Measurements from ENCODE around the gene TMTC1.
"Not testable (repeated sequence)": the region's sequence is repeated elsewhere in the genome, so short reads cannot be mapped to it uniquely, and the experiment has no call there.

The TMTC1 gene

DNA sequence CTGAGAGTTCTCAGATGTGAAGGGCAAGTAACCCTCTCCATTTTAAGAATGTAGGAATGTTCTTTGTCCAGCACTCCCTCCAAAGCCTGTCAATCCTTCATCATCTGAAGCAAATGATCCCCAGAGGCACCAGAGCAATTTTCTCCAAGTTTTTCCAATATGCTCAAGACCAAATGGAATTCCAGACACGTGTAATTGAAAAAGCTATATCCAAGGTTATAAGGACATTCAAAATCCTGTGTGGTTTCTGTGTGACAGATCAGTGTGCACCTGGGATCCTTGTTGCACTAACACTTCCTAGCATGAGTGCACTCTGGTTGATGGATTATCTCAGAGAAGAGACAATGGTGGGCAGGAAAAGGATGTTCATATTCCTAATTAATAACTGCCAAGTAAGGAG is 220.7 kb downstream of the TMTC1 start:
- no peak for DNase-seq

DNA sequence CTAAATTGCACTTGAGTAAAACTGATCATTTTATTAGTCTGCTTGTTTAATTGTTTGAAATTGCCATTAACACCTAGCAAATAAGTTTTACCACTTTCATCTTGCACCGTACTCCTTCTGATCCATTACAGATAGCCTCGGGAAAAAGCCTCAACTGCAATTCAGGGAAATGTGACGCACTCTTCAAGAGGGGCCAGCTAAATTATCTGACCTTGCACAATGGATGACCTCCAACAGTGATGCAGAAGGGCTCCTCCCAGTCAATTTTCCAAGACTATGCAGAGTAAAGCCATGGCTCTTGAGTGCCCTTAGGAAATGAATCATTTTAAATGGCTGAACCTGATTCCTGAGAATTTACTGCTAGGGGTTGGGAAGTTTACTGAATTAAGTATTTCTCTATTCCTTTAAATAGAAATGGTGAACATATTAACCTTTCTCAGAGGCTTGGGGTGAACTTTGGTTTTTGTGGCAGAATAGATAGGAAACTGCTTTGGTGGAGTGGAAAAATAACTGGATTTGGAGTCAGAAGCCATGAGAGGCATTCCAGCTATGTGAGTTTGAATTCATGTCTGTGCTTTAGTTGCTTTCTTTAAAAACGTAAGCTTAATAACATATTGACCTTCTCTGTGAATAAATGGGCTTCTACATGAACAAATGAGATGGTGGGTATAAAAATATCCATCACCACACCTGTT is 221.5 kb downstream of the TMTC1 start:
- DNase-seq: no peak

DNA sequence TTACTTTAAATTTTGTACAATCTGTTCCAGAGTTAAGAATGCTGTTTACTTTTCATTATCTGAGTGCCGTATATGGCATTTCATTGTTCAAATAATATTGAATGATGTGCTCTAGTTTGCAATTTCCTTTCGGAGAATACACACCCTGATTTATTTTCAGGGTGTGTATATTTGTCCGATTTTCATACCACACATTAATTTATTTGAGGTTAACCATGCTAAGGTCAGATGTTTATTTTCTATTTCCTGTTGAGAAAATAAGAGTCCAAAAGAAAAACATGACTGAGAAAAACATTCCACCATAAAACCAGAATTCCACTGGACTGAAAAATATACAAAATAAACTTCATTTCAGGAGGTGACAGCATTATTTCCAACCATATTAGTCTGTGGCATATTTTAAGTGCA is 222.1 kb downstream of the TMTC1 start:
- no peak for DNase-seq

DNA sequence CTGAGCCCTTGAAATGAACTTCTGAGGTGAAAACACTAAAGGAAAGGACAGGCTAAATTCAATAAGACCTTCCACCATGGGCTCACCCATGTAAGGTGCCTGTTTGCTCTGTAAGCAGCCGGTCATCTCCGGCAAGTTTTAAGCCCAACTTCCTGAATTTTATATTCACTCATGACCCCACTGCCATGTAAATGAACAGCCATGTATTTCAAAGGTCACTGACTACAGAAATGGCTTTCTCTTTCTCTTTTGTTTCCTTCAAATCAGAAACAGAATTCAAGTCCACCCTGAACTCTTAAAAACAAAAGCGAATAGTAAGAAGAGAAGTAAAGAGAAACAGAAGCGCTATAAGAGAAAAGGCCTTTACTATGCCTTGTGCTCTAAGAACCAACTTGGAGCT is 224.5 kb downstream of the TMTC1 start:
- no peak for DNase-seq

DNA sequence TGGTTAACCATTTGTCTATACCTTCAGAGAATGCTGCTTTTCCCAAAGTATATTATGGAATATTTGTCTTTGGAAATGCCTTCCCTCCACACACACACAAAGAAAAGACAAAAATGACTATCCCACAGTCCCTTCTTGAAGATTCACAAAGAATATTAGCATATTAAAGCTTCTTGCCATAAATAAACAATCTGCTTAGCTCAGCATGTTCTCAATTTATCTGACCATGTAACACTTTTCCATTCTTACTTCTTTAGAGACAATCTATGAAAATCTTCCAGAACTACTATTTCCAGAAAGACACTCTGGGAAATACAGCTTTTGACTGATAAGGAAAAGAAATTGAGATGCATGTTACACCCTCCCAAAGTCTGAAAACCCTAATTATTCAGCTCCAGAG is 227.4 kb downstream of the TMTC1 start:
- no peak for DNase-seq

DNA sequence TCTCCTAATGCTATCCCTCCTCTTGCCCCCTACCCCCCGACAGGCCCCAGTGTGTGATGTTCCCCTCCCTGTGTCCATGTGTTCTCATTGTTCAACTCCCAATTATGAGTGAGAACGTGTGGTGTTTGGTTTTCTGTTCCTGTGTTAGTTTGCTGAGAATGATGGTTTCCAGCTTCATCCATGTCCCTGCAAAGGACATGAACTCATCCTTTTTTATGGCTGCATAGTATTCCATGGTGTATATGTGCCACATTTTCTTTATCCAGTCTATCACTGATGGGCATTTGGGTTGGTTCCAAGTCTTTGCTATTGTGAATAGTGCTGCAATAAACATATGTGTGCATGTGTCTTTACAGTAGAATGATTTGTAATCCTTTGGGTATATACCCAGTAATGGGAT is 228.3 kb downstream of the TMTC1 start:
- DNase-seq: not testable (repeated sequence)

DNA sequence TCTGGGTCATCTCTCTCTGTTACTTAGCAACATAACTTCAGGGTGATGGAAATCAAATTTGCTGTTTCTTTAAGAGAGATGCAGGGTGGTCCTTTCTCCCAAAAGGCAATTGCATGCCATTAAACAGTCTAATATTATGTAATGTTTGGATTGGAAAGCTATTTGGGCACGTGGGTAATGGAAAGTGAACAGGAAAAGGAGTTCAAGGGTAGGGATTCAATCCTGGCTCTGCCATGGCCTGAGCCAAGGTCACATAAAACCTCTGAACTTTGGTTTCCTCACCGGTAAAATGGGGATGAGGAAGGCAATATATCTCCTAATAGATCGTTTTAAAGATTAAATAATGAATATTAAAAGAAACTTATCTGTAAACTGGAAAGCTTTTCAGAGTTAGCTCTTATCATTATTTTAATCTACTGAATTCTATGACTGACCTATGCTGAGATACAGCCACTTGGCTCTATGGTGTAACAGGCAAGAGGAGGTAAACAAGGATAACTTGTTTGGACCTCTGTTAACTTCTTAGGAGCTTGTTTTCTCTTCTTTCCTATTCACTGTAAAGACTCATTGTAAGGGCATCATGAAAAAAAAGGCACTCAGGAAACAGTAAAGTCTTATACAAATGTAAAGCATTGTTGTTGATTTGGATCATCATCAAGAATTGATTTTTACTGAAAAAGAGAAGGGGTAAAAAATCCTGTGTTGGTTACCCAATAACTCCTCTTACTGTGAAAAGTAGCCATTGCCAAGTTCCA is 230.6 kb downstream of the TMTC1 start:
- DNase-seq: no peak

DNA sequence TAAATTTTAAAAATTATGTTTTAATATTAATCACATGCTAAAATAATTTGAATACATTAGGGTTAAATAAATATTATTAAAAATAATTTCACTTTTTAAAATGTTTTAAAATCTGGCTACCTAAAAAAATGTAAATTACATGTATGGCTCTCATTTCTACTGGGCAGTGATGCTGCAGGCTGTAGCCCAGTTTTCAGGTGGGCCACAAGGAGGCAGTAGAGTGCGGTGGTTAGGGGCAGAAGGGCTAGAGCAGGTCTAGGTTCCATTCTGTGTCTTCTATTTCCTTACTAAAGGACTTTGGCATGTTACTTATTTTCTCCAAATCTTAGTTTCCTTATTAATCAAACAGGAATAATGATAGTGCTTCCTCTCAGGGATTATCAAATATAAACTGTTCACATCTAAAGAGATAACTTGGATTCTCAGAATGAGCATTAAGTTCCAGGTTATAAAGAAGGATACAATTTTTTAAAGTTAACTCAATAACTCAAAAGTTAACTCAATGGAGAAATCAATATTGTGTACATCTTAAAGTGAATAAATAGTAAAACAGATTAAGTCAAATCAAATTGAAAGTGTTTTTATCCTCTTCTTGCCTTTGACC is 231.3 kb downstream of the TMTC1 start:
- peak; percentile 15 for DNase-seq

DNA sequence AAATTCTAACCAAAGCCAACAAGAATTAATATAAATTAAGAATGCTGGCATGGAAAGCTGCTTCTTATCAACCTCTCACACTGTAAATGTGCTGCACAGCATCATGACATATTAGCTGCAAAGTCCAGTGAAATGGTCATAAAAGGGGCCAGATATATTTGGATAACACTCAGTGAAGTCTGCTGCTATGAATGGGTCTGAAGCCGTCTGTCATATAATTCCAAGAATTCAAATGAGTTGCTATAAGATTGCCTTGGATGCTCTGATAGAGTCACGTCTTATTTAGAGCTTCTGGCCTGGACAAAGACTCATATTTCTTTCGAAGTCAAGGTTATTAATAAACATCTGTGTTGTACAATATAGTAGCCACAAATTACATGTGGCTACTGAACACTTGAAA is 231.9 kb downstream of the TMTC1 start:
- no peak for DNase-seq

DNA sequence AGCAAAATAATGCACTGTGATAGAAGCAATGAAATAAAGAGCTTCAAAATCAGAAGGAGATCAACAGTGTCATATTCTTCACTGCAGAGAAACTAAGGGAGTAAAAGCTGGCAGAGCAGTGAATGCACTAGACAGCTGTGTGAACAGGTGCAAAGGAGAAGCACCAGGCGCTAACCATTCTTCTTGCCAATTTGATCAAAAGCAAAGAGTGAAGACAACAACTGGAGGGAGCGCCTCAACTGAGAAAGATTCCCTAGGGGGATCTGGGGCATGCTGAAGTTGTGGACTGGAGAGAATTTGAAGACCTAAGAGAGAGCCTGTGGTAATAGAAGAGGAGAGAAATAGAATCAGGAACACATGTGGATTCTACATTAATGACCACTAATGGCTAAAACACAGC is 235.9 kb downstream of the TMTC1 start:
- no peak for DNase-seq

DNA sequence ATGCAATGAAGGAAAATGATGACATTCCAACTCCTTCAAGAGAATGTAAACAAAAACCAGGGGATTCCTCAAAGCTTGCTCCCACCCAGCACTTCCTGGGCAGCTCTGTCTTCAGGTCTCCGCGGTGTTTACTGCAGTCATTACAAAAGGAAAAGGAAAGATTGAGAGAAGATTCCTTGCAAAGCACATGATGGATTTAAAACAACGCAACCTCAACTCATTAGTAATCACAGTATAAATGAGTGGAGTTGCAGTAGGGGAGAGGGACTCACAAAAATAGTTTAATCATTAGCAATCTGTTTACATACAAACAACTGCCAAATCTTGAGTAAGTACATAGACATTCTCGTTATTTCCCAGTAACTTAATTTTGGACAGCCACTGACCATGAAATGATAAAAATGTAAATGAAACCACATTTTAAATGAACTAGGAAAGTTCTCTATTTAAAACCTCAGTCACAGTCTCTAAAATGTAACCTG is 236.6 kb downstream of the TMTC1 start:
- DNase-seq: no peak

DNA sequence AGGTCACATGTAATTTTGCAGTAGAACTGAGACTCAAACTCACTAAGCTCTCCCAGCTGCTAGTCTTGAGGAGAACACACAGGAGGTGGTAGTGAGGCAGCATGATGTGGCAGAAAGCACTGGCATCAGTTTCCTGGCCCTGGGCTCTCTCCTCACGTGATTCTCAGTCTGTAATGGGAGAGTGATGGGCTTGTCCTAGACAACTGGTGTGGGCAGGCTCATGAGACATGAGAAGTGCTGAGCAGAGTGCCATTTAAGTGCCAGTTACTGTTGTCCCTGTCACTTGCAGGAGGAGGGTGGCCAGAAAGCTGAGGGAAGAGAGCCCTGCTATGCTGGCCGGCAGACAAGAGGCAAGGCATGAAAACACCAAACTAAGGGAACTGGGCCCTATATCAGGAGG is 237.7 kb downstream of the TMTC1 start:
- DNase-seq: no peak

DNA sequence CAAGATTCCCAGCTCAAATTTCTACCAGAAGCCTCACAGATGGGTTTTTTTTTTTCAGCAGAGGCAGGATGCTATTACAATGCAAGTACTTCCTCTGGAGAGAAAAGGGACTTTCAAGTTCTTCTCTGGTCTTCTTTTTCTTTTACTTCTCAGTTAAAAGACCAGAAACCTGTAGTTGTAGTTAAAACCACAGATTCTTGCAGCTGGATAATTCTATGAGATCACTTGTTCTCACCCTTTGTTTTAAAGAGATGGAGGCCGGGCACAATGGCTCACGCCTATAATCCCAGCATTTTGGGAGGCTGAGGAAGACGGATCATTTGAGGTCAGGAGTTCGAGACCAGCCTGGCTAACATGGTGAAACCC is 238.7 kb downstream of the TMTC1 start:
- no peak for DNase-seq

DNA sequence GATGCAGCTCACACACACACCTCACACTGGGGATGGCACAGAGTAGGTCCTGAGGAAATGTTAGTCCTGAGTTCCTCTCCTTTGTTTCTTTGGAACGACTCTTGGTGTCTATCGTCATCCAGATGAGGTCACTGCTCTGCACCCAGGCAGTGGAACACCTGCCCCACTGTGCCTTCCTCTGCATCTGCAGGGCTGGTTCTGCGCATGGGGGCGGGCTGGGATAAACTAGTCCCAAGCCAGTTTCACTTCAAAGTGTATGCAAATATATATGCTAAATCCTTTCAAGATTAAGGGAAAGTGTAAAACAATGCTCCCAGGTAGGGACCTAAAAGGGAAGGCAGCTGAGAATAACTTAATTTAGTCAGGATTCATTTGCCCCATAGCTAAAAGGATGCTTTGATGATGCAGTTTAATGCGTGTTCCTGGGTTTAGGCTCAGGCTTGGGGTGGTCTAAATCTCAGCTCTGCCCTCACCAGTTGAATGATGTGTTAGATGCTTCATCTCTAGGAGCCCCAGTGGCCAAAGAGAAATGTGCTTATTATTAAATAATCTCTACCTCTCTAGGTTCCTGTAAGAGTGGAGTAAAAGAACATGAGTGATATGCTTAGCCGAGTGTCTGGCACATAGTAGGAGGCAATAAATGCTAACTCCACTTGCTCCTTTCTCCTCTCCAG is 239.2 kb downstream of the TMTC1 start:
- DNase-seq: no peak

DNA sequence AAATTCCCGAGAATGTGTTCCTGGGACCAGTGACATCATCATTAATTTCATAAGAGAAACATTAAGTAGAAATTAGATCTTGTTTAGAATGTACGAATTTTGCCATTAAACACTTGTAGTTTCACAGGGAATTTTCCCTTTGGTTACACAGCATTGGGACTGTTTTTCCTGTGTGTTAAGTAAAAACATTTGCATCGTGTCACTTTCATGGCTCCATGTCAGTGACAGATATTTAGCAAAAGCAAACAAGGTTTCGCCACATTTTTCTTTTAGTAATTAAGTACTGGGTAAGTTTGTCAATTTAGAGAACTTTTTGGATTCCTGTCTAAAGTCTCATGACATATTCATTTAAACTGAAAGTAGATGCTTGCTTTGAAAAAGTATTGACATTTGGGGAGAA is 240.7 kb downstream of the TMTC1 start:
- DNase-seq: no peak

DNA sequence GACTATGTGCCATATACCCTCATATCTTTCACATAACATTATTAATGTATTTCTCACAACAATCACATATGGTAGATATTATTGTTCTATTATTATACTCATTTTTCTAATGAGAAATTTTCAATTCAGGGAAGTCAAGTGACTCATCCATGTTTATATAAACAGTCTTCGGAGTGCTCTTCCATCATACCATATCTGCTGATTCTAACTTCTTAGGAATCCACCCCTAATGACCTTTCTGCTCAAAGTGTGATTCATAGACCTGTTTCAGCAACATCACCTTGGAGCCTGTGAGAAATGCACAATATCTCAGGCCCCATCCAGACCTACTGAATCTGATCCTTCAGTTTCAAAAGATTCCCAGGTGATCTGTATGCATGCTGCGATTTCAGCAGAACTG is 246.4 kb downstream of the TMTC1 start:
- DNase-seq: no peak

DNA sequence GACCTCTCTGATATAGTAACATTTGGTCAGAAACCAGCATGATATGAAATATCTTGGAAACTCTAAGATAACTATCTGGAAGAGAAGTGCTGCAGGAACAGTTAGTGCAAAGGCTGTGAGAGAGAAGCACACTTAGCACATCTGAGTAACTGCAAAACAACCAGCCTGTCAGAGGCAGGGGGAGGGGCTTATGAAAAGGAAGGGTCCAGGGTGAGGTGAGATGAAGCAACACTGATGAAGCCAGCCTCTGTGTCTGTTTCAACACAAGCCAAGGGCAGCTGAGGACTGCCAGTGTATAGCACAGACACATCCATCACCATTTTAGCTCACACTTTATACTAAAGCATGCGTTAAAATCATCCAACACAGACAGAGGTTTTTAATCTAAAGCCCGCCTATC is 248.8 kb downstream of the TMTC1 start:
- no peak for DNase-seq

DNA sequence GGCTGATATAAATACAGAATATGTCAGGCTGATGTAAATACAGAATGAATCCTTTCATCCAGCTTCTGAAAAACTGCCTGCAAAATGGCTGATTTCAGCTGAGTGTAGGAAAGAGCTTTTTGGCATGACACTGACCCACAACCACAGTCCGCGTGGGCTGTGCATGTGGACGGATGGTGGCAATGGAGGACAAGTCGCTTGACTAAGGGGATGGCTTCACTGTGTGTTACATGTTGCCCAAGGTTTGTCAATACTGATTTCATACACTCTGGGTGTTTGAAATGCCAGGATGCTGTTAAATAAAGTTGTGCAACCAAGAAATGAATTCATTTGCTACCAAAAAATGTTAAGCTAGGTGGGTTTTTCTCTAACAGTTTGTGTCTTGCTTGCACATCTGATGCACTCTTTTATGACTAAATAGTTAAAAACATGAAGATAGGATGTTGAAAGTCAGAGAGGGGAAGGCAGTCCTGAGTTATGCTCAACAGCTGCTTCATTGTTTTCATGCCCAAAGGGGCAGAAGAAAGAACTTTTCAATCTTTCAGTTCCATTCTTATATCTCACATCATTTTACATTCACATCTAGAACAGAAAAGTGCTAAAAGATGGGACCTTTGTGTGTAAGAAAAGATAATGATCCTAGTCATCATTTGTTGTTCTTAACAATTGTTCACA is 249.8 kb downstream of the TMTC1 start:
- no peak for DNase-seq

DNA sequence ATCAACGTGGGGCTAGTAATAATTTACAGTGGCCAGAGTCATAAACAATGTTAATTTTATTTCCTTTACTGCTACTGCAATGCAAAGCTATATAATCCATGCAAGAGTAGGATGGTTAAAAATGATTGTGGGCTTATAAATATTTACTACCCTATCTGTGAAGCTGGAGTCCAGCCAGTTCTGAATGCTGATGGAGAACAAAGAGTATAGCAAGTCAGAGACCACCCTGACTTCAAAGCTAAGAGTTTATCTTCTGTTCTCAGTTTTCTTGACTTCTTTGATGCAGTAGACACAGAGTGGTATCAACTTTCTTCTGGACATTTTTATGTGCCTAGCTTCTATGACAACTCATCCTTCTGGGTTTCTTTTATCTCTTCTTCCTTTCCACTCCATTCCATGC is 252.3 kb downstream of the TMTC1 start:
- no peak for DNase-seq

DNA sequence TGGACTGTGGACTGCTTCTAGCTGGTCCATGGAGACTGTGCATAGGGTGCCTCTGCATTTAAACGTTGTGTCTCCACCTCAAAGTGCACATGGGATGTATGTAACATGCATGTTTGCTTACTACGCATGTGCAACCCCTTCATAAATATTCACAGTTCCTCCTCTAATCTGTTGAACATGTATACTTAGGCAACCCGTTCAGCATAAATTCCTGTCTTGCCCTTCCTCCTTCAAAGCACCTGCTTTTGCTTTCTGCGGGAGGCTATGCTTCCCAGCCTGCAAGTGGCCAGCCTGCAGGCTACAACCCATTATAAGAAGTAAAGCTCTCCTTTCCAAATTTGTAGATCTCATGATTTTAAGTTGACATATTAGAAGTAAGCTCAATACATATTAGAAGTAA is 253.3 kb downstream of the TMTC1 start:
- DNase-seq: no peak

DNA sequence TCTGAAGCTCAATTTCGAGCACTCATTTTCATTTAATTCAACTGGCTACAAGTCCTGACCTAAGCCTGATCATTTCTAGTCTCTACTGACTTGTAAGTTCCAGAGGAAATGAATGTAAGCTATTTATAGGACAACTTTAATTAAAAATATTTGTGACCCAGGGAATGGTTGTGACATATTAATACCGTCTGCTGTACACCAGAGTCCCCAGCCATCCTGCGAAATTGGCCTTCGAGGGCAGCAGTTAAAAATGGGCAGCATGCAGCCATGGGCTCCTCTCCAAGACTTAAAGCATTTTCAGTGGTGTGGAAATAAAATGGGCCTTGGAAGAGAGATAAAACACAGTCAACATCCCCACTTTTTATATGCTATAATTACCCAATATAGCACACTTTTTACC is 255.6 kb downstream of the TMTC1 start:
- no peak for DNase-seq

DNA sequence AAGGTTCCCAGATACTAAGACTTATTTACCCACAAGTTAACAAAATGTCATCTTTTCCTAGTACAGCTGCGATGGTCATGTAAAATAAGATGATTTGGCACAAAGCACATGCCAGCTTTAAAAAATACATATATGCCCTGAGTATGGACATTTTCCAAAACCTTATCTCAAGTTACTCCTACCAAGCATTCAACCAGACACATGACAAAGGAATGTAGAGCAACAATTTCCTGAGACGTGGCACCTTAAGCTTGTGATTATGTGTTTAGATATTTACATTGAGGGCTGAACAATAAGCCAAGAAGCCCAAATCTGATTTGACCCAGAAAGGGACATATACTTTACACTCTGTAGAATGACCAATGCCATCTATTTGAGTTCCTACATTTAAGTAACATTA is 261.8 kb downstream of the TMTC1 start:
- DNase-seq: no peak

DNA sequence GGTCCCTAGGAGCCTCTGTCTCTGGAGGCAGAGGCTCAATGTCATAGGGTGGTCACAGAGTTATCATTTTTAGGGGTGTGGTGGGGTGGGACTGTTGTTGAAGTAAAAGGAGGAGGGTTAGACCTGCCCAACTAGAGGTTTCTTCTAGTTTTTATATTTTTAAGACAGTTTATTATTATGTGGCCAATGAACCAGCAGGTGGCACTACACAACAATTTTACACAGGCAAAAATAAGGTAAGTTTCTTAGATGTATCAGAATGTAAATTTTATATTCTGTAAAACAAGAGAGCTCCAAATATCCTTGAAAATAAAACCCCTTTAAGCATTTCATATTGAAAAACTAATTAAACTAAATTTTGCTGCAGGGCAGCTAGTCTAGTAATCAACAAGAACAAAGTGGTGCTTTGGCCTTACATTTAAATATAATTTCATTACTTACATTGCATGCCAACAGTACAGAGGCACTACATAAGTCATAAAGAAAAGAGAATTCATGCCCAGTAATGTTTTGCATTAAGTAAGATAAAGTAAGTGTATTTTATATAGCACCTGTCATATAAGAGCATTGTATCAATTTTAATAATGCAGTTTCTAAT is 264.1 kb downstream of the TMTC1 start:
- no peak for DNase-seq

Data from NK-92 treated with Interleukin-12 subunit alpha and Interleukin-12 subunit beta, amount 100 ng/mL, for 24 hours (cell line).